NCI-H1105 treated with DMSO at 0.1 percent for 48 hours (cell line): ENCODE results near the gene ASTL.
A peak's percentile ranks its signal among the peaks of the same experiment; 100 is the strongest.
"Not testable (repeated sequence)": the region's sequence is repeated elsewhere in the genome, so short reads cannot be mapped to it uniquely, and the experiment has no call there.

Experiments used
- DNase-seq: peaks from one replicate; lab custom pipeline; 2025; lab: John Stamatoyannopoulos, UW

ASTL gene

GRCh38 chr2:96146153-96146880 is 8.0 kb upstream of the ASTL start:
- no peak for DNase-seq

DNA sequence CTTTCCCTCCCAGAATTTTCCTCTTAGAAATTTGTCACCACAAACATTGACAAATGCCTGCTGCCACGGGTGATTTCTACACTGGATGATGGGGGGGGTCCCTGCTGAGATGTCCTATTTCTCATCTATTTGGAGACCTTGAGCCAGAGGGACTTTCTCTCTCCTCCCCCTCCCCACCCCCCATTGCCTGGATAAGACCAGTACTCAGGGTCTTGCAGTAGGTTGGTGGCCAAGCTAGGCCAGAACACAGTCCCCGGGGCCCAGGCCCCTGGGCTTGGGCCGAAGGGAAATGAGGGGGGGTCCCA is 7.5 kb upstream of the ASTL start:
- DNase-seq: no peak

DNA sequence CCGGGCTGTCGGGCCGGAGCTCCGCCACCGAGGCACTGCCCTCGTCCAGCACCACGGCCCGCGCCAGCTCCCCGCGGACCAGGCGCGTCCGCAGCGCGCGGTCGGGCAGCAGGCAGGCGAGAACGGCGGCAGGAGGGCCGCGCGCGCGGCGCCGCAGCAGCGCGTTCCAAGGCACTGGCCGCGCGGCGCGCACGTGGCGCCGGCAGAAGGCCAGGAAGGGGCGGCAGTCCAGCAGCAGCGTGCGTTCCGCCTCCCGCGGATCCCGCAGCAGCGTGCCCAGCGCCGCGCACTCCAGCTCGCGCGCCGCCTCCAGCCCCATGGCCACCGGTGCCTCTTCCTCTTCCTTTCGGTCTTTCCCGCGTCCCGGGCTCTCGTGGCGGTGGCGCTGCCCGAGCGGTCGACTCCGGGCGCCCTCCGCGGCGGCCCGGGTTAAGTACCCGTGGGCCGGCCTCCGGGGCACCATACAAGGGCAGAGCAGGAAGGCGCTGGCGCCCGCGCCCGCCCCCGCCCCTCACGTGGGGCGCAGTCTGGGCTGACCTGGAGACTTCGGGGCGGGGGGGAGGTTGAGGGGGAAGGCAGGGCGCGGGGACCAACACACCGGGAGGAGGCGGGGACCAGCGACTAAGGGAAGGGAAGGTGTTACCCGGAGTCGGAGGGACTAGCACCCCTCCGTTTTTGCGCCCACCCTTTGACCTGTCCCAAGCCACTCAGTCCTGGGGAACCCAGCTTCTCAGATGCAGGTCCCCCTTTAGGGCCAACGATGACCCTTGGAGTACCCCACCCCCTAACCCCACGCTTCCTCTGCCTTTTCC is 6.9 kb upstream of the ASTL start, which contains the start of gene DUSP2:
TSS of gene DUSP2 (minus strand) at position 405 of the 812 bp plus-strand sequence. CDS start at position 319, 86 bp downstream.
- peak; percentile 66 for DNase-seq

GRCh38 chr2:96144481-96145035 is 6.3 kb upstream of the ASTL start:
- DNase-seq: no peak

DNA sequence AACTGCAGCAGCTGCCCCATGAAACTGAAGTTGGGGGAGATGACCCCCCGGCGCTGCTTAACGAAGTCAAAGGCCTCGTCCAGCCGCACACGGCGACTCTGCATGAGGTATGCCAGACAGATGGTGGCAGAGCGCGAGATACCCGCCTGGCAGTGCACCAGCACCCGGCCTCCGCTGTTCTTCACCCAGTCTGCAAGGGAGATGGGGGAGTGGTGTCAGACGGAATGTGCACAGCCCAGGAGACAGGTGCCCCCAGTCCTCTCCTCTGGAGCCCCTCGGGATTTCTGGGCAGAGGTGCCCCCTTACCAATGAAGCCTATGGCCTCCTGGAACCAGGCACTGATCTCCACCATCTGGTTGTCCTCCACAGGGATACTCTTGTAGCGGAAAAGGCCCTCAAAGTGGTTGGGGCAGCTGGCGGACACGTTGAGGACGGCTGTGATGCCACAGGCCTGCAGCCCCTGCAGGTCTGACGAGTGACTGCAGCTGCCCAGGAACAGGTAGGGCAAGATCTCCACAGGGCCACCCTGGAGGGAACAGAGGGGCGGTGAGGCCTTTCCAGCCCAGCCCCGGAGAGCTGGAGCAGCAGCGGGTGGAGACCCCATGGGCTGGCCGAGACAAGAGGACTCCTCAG is 5.7 kb upstream of the ASTL start:
- peak; percentile 19 for DNase-seq

- no peak for DNase-seq
These were observed 5.0 kb upstream of the ASTL start for GRCh38 chr2:96143231-96143847.

GRCh38 chr2:96142217-96143113 is 4.2 kb upstream of the ASTL start:
- DNase-seq: no peak

DNA sequence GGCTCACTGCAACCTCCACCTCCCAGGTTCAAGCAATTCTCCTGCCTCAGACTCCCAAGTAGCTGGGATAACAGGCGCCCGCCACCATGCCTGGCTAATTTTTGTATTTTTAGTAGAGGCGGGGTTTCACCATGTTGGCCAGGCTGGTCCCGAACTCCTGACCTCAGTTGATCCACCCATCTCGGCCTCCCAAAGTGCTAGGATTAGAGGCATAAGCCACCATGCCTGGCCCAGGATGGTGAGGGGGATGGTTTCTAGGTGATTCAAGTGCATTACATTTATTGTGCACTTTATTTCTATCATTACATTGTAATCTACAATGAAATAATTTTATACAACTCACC is 3.3 kb upstream of the ASTL start:
- not testable (repeated sequence) for DNase-seq

GRCh38 chr2:96140941-96141623 is 2.8 kb upstream of the ASTL start:
- DNase-seq: no peak

- no peak for DNase-seq
These were observed 968 bp upstream of the ASTL start for GRCh38 chr2:96139181-96139758.

DNA sequence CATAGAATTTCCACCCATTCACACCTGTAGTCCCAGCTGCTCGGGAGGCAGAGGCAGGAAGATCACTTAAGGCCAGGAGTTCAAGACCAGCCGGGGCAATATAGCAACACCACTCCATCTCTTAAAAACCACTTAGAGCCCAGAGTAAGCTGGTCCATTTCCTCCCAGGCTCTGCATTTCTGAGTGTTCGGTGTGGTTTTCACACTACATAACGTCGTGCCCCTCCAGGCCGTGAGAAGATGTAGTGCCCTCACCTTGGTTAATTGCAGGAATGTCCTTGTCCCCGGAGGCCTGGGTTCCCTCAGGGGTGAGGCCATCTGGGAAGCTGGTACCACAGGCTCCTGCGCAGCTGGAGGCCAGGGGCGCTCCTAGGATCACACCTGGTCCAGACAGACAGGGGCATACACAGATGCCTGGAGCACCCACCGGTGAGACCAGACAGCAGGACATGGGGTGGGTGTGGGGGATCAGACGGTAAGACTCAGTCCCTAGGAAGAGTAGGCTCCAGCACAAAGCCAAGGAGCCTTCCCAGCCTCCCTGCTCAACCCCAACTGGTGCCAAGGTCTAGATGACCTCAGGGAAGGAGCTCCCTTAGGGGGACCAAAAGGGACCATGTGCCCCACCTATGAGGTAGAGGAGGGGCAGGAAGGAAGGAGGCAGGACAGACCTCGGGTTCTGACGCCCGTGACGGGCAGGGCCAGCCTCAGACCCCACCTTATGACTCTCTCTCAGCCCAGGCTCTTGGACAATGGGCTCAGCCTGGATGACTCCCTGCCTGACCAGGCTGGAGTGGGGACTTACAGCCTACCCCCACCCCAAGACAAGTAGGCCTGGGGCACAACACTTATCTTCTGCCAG is 752 bp downstream of the ASTL start:
- no peak for DNase-seq

GRCh38 chr2:96136129-96136720 is 2.1 kb downstream of the ASTL start:
- peak; percentile 23 for DNase-seq

DNA sequence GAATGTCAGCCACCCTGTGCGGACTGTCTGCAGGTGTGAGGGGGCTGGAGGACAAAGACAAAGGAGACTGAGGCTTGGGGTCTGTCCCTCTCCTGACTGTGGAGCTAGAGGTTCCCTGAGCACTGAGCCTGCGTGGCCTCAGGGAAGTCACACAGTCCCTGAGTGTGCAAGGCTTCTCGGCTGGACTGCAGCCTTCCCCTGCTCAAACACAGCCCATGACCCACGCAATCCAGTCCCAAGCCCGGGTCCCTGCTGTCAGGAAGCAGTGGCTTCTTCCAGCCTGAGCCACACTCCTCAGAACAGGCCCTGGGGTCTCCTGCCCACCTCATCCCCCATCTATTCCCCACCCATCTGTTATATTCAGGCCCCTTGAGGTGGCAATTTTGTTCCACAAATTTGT is 2.7 kb downstream of the ASTL start:
- DNase-seq: no peak

DNA sequence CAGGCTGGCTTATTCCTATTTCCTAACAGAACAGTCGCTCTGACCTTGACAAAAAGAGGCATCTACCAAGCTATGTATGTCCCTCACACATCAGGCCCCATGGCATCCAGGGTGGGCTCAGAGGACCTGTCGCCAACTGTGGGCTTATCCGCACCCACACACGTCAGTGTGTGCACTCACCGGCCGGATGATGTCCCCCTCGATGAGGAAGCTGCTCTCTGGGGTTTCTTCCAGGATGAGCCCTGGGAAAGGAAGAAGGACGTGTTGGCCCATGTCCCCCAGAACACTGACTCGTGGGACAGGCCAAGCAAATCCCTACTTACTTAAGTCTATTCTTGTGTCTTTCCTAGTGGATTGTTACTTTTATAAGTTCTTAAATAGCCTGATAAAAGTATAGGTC is 3.1 kb downstream of the ASTL start:
- DNase-seq: no peak

- DNase-seq: no peak
These were observed 3.9 kb downstream of the ASTL start for GRCh38 chr2:96134421-96134820.

DNA sequence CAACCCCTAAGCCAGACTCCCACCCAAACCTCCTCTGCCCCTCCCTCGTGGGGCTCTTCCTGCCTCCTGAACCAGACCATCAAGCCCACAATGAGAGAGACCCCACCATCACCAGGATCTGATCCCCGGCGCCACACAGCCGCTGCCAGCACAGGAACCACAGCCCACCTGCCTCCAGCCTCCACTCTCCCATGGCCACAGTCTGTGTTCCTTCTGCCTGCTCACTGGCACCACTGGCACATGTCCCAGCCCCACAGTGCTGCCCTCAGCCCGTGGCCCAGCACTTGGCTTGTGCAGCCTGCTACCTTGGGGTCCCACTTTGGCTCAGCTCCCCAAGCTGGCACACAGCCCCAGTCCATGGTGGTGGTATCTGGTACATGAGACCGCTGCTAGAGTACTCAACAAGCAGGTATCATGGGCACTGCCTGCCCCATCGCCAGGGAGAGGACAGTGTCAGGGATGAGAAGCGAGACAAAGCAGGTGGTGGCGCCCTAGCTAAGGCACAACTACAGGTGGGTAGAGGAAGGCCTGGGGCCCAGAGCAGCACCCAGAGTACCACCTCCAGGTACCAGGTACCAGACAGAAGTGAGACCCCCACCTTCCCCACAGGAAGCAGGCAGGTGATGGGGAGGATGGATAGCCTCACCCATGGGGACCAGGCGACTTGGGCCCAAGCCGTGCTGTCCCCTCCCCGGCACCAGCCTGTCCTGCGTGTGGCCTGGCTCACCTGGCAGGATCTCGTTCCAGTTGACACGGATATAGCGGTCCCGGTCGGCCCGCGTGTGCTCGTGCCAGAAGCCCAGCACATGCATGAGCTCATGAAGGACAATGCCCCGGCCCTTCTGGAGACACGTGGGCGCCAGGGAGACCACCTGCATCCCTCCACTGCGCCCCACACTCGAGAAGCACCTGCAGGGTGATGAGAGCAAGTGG is 6.2 kb downstream of the ASTL start:
- no peak for DNase-seq

DNA sequence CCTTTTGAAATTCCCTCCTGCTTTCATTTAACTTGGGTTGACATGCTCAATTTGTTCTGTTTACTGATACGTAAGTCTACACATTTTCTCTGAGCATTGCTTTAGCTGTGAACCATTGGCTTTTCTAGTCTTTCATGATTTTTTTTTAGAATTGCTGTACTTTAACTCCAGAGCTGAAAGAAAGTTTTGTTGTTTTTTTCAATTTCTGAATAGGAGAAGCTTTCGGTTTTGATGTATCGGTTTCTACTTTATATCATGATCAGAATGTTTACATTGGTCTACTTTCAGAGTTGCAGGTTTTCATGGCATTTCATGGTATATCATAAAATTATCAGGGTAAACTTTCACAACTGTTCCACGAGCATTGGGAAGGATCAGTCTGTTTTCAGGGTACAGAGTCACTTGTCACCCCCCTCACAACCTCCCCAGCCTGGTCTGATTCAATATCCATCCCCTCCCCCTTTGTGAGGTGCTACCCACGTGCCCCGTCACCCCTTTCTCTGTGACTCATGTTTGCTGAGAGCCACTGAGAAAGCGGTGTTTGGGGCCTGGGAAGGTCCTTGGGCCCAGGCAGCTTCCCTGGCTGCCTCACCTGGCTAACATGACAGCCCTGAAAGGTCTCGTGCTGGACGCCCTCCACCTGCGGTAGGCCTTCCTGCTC is 7.0 kb downstream of the ASTL start:
- no peak for DNase-seq
